IMR-90 (cell line): ENCODE data around the gene PRPSAP1. TPM values are rescaled to one million over a fixed set of nuclear protein-coding genes. Genes with fewer than 3 reads are reported as not detected.

ENCODE experiments used
- ATAC-seq: fragments of 200-7000 bp; cut with Tn5 transposase; 2 replicates; pipeline ENCODE4 v1.9.1; 2020; ENCODE audit warnings: low read depth, mild to moderate bottlenecking, moderate library complexity
- BruUV-seq: library from RNA; stranded (reverse); fragments of 400-500 nt; replicated peaks from 2 replicates; lab custom pipeline; 2021; lab: Mats Ljungman, UMichigan
- CTCF ChIA-PET: fragments of 300-600 bp; formaldehyde crosslinking; extraction: SDS; loops from one replicate; lab custom pipeline; 2021; ENCODE audit warnings: antibody characterized with exemption; lab: Yijun Ruan, JAX
- POLR2A ChIA-PET: fragments of 300-600 bp; sonication (Branson Sonifier 250); formaldehyde crosslinking; loops from one replicate; lab custom pipeline; 2022; ENCODE audit warnings: antibody characterized with exemption; ENCODE audit not compliant: unreplicated experiment; lab: Charles Lee
- DNase-seq: peaks from one replicate; pipeline ENCODE4 v3.0.0; 2013
- H2AFZ ChIP-seq: replicated peaks from 2 replicates; pipeline ENCODE3; 2013; ENCODE audit warnings: low read length, mild to moderate bottlenecking; ENCODE audit not compliant: poor library complexity
- H2AK5ac ChIP-seq: 2 replicates; pipeline ENCODE4 v1.6.1; 2013; ENCODE audit warnings: low read depth, low read length, inconsistent platforms
- H2AK9ac ChIP-seq: replicated peaks from 2 replicates; pipeline ENCODE3; 2013; ENCODE audit warnings: mild to moderate bottlenecking, low read depth, low read length, moderate library complexity; ENCODE audit not compliant: poor library complexity
- H2BK120ac ChIP-seq: 2 replicates; pipeline ENCODE4 v1.6.1; 2013; ENCODE audit warnings: low read depth, low read length, inconsistent platforms
- H2BK15ac ChIP-seq: 3 replicates; pipeline ENCODE4 v1.6.1; 2013; ENCODE audit warnings: low read depth, low read length, inconsistent platforms
- H2BK20ac ChIP-seq: 2 replicates; pipeline ENCODE4 v1.6.1; 2013; ENCODE audit warnings: low read depth, mild to moderate bottlenecking, inconsistent platforms, low read length, moderate library complexity
- H2BK5ac ChIP-seq: 2 replicates; pipeline ENCODE4 v1.6.1; 2013; ENCODE audit warnings: mild to moderate bottlenecking, low read depth, low read length, inconsistent platforms; ENCODE audit not compliant: poor library complexity, severe bottlenecking
- H3K14ac ChIP-seq: replicated peaks from 2 replicates; pipeline ENCODE4 v1.6.1; 2013; ENCODE audit warnings: low read depth, low read length, inconsistent platforms
- H3K18ac ChIP-seq: 2 replicates; pipeline ENCODE4 v1.6.1; 2013; ENCODE audit warnings: low read depth, low read length, control low read depth
- H3K23ac ChIP-seq: 2 replicates; pipeline ENCODE4 v1.6.1; 2013; ENCODE audit warnings: low read depth, low read length, inconsistent platforms
- H3K27ac ChIP-seq: 2 replicates; pipeline ENCODE4 v1.5.1; 2013; ENCODE audit warnings: mild to moderate bottlenecking, control low read depth, low read length; ENCODE audit not compliant: insufficient read depth
- H3K27me3 ChIP-seq: 2 replicates; pipeline ENCODE4 v1.6.1; 2013; ENCODE audit warnings: low read length; ENCODE audit not compliant: control insufficient read depth, insufficient read depth
- H3K36me3 ChIP-seq: 2 replicates; pipeline ENCODE4 v1.6.1; 2013; ENCODE audit warnings: low read length, mixed read lengths; ENCODE audit not compliant: control insufficient read depth, insufficient read depth
- H3K4ac ChIP-seq: 2 replicates; pipeline ENCODE4 v1.6.1; 2013; ENCODE audit warnings: low read depth, low read length, inconsistent platforms
- H3K4me1 ChIP-seq: 2 replicates; pipeline ENCODE4 v1.6.1; 2013; ENCODE audit warnings: low read length, mixed read lengths; ENCODE audit not compliant: control insufficient read depth, insufficient read depth
- H3K4me2 ChIP-seq: 2 replicates; pipeline ENCODE4 v1.6.1; 2013; ENCODE audit warnings: low read depth, mild to moderate bottlenecking, control low read depth, low read length, moderate library complexity
- H3K4me3 ChIP-seq: 2 replicates; pipeline ENCODE4 v1.5.1; 2013; ENCODE audit warnings: low read depth, mild to moderate bottlenecking, control low read depth, low read length, moderate library complexity; ENCODE audit not compliant: insufficient read depth
- H3K56ac ChIP-seq: 2 replicates; pipeline ENCODE4 v1.6.1; 2013; ENCODE audit warnings: low read length, inconsistent platforms; ENCODE audit not compliant: insufficient read depth; ENCODE audit errors: extremely low read depth
- H3K79me1 ChIP-seq, 2 experiments: 2 replicates each; pipeline ENCODE4 v1.6.1; 2013; ENCODE audit warnings: low read length in 2 of 2, inconsistent platforms in 1 of 2, low read depth in 1 of 2
- H3K9ac ChIP-seq: 2 replicates; pipeline ENCODE4 v1.6.1; 2013; ENCODE audit warnings: low read depth, low read length, control low read depth
- H3K9me1 ChIP-seq: 2 replicates; pipeline ENCODE4 v1.6.1; 2013; ENCODE audit warnings: low read length, inconsistent platforms; ENCODE audit not compliant: insufficient read depth
- H3K9me3 ChIP-seq: 2 replicates; pipeline ENCODE4 v1.6.1; 2013; ENCODE audit warnings: low read length; ENCODE audit not compliant: control insufficient read depth, insufficient read depth
- H4K20me1 ChIP-seq: 2 replicates; pipeline ENCODE4 v1.6.1; 2013; ENCODE audit warnings: low read length, inconsistent platforms; ENCODE audit not compliant: insufficient read depth
- H4K5ac ChIP-seq: 2 replicates; pipeline ENCODE4 v1.6.1; 2013; ENCODE audit warnings: mild to moderate bottlenecking, low read depth, low read length, control low read depth
- H4K8ac ChIP-seq, 2 experiments: 2 replicates each; pipeline ENCODE4 v1.6.1; 2013; ENCODE audit warnings: low read depth in 2 of 2, low read length in 2 of 2, control low read depth in 1 of 2, inconsistent platforms in 1 of 2
- H4K91ac ChIP-seq: 2 replicates; pipeline ENCODE4 v1.6.1; 2013; ENCODE audit warnings: low read depth, low read length, inconsistent platforms; ENCODE audit not compliant: insufficient read depth
- FOS ChIP-seq: fragments of 150-350 bp; IDR thresholded peaks from 2 replicates; pipeline ENCODE4 v1.6.1; 2016; ENCODE audit warnings: low read depth, low read length
- RFX5 ChIP-seq: IDR thresholded peaks from 2 replicates; pipeline ENCODE4 v1.8.0; 2012; ENCODE audit warnings: low read depth, mild to moderate bottlenecking, low read length, moderate library complexity
- USF2 ChIP-seq: fragments of 150-350 bp; IDR thresholded peaks from 2 replicates; pipeline ENCODE4 v1.6.1; 2017; ENCODE audit warnings: mild to moderate bottlenecking, antibody characterized with exemption, low read length, low read depth
- WGBS, 2 experiments: methylation state at CpG; one replicate each; pipeline versions ENCODE4 v1.1.5 to v1.1.7; 2013; ENCODE audit warnings: missing lambda C conversion rate in 2 of 2; ENCODE audit not compliant: insufficient read length in 1 of 2; ENCODE audit errors: extremely low coverage in 2 of 2; 5-methylcytosine and 5-hydroxymethylcytosine counted together
- dilution Hi-C: fragments of 300-500 bp; cut with HindIII; formaldehyde crosslinking; loops from one replicate; pipeline ENCODE4 v1.14.3; 2018; ENCODE audit warnings: low sequenced_read_pairs; ENCODE audit not compliant: unreplicated experiment
- in situ Hi-C: fragments of 300-500 bp; cut with MboI; formaldehyde crosslinking; loops from 3 replicates; pipeline ENCODE4 v1.14.3; 2019; ENCODE audit warnings: low sequenced_read_pairs, inconsistent platforms, mixed read lengths
- intact Hi-C: fragments of 100-400 bp; cut with micrococcal nuclease; formaldehyde crosslinking; loops from 2 replicates; pipeline ENCODE4 v1.10.0; 2022
- polyA plus RNA-seq, 3 experiments: library from polyadenylated mRNA; depleted of rRNA; stranded (reverse); fragments of >200 nt; gene quantifications; 2 replicates each; pipeline ENCODE4 v1.2.3, GENCODE V29; 2012; ENCODE audit warnings: low replicate concordance in 1 of 3
- total RNA-seq: library from RNA; depleted of rRNA; stranded (reverse); fragments of >200 nt; gene quantifications from 2 replicates; pipeline ENCODE4 v1.2.3, GENCODE V29; 2012
- TF ChIP-seq, protein P1 (sequence below): fragments of 150-350 bp; IDR thresholded peaks from 2 replicates; pipeline ENCODE4 v1.6.1; 2016; ENCODE audit warnings: low read depth, mild to moderate bottlenecking, low read length, moderate library complexity, borderline replicate concordance

PRPSAP1 gene
- total and polyA plus RNA-seq, 2 of the 4 experiments (the other 2 are of a cell fraction) = 34.4 to 48.6 TPM

GRCh38 chr17:76354747-76355310 is 1.1 kb upstream of the PRPSAP1 start:
- Histone ChIP-seq H3K4me3 (no peak overlapping the region), H3K27me3 (no peaks in the 10 kb centered on the region), H3K4me1 (peaks cover 4% of the 10 kb centered on the region; the same call in 1 of the 2 replicates), H2BK5ac (peak overlapping the region; percentile 5), H3K56ac (no peak overlapping the region), H3K9me3 (no peaks in the 10 kb centered on the region), H2AK5ac (peak overlapping the region; percentile 80; the same call in 1 of the 2 replicates), H4K5ac (peak overlapping the region; percentile 19; the same call in 1 of the 2 replicates), H4K8ac (peak overlapping the region; percentile 29 to 72; a peak in 3 of 4 replicates), H4K20me1 (peaks cover 4% of the 10 kb centered on the region; the same call in 1 of the 2 replicates), H2BK20ac (no peak overlapping the region; the same call in 1 of the 2 replicates), H2AFZ (peak overlapping the region; percentile 76), H4K91ac (peak overlapping the region; percentile 23; the same call in 1 of the 2 replicates), H3K9ac (no peak overlapping the region; the same call in 1 of the 2 replicates), H3K79me1 (peaks cover 4 to 26% of the 10 kb centered on the region in 2 experiments; a peak in 3 of 4 replicates), H3K4me2 (no peak overlapping the region), H2BK120ac (no peak overlapping the region), H3K4ac (peak overlapping the region; percentile 41; the same call in 1 of the 2 replicates), H3K23ac (peak overlapping the region; percentile 89), H3K18ac (no peak overlapping the region), H3K14ac (no peak overlapping the region), H3K27ac (no peak overlapping the region; the same call in 1 of the 2 replicates), H2BK15ac (no peak overlapping the region), H3K9me1 (no peaks in the 10 kb centered on the region), H3K36me3 (no peaks in the 10 kb centered on the region), H2AK9ac (peak overlapping the region; percentile 57)
- CTCF ChIA-PET = no interaction called here
- POLR2A ChIA-PET = interaction anchor here (0.6 to 0.7 kb wide), 2 partner anchors 9 to 190 kb away, joined by 3 to 7 read pairs; no protein-coding TSS in a partner anchor
- in situ Hi-C loops (no loop called here), dilution Hi-C loops (no loop called here), intact Hi-C loops (loop anchor here (1.0 kb wide), 1 partner anchor 30 kb away; no protein-coding TSS in a partner anchor)
- no TSS peak for BruUV-seq
- WGBS, 2 experiments = 30% methylated on average over 3 of the region's 13 CpGs; no CpG with 5 or more reads in 1 of the 2 experiments
- ATAC-seq (no peak), DNase-seq (no peak)
- TF ChIP-seq, protein P1, sequence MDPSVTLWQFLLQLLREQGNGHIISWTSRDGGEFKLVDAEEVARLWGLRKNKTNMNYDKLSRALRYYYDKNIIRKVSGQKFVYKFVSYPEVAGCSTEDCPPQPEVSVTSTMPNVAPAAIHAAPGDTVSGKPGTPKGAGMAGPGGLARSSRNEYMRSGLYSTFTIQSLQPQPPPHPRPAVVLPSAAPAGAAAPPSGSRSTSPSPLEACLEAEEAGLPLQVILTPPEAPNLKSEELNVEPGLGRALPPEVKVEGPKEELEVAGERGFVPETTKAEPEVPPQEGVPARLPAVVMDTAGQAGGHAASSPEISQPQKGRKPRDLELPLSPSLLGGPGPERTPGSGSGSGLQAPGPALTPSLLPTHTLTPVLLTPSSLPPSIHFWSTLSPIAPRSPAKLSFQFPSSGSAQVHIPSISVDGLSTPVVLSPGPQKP = no peak
- no peak for TF ChIP-seq USF2
- TF ChIP-seq FOS = no peak
- no peak for TF ChIP-seq RFX5
